Thyroid gland (tissue), 4 donors: ENCODE data around the gene SEC14L3.

Experiments
- POLR2A ChIP-seq, 2 donors: fragments of 450-650 bp; IDR thresholded peaks; one replicate each; pipeline ENCODE4 v1.6.1; 2017; ENCODE audit warnings: antibody characterized with exemption in 2 of 2, mild to moderate bottlenecking in 2 of 2, moderate library complexity in 1 of 2
- TF ChIP-seq, protein P1 (sequence below), 6 experiments: fragments of 200-600 bp in 3 of 6; fragments of 450-650 bp in 3 of 6; sonication (generic) in 3 of 6; IDR thresholded peaks; one replicate each; pipeline ENCODE4 v1.5.1; 2016 to 2019; ENCODE audit warnings: antibody characterized with exemption in 6 of 6, mild to moderate bottlenecking in 2 of 6, inconsistent platforms in 1 of 6, moderate library complexity in 1 of 6

DNA sequence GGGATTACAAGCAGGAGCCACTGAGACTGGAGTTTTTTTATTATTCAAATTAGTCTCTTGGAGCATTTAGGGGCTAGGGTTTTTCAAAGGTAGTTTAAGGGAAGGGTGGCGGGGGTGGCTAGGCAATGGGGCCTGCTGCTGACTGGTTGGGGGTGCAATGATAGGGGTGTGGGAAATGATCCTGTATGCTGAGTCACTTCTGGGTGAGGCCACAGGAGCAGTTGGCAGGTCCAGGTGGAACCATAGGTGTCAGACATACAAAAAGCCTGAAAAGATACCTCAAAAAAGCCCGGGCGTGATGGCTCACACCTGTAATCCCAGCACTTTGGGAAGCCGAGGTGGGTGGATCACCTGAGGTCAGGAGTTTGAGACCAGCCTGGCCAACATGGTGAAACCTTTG, 32.6 kb downstream of the SEC14L3 start:
- TF ChIP-seq, protein P1, sequence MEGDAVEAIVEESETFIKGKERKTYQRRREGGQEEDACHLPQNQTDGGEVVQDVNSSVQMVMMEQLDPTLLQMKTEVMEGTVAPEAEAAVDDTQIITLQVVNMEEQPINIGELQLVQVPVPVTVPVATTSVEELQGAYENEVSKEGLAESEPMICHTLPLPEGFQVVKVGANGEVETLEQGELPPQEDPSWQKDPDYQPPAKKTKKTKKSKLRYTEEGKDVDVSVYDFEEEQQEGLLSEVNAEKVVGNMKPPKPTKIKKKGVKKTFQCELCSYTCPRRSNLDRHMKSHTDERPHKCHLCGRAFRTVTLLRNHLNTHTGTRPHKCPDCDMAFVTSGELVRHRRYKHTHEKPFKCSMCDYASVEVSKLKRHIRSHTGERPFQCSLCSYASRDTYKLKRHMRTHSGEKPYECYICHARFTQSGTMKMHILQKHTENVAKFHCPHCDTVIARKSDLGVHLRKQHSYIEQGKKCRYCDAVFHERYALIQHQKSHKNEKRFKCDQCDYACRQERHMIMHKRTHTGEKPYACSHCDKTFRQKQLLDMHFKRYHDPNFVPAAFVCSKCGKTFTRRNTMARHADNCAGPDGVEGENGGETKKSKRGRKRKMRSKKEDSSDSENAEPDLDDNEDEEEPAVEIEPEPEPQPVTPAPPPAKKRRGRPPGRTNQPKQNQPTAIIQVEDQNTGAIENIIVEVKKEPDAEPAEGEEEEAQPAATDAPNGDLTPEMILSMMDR (IDR thresholded peaks at IDR 0.05): no peak
- TF ChIP-seq POLR2A (IDR thresholded peaks at IDR 0.05): no peak
